ENCODE measurements around the gene TRIO.
"Not testable (repeated sequence)": the region's sequence is repeated elsewhere in the genome, so short reads cannot be mapped to it uniquely, and the experiment has no call there.

Gene TRIO

DNA sequence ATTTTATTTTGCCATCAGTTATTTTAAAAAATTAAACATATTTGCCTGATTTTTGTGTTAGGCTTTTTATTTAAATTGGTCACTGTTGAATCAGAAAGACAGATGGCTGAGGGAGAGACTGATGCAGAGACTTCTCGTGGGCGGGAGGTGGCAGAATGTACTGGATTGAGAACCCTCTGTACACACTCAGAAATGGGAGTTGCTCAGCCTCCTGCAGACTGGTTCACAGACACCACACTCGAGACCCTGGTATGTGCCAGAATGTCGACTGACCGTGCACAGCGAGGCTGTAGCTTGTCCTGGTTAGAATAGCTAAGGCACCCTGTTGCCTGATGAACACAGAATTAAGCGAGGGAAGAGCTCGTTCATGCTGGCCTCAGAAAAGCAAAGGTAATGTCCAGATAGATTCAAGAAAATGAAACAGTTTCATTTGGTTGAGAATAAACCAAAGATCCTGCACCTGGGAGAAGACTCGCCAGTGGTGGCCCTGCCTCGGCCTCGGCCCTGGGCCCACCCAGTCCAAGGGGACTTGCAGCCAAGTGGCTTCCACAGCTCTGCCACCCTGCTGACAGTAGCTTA, 367.1 kb downstream of the TRIO start:
- no peak for DNase-seq (ENCODE audit: low read depth)

DNA sequence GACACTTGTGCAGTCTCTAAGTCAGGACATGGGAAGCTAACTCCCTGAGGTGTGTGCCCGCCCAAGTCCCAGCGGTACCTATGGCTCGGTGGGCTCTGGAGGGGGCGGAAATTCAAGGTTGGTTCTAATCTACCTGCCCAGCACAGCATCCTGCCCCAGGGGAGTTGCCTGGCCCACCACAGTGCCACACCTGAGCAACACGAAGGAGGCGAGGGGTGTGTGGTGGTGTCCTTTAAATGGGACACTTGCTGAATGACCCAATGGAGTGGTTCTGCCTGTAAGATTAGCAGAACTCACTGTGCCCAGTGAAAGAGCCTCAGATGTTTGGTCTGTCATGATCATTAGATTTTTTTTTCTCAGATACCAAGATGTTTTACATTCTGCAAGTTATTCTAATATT, 367.7 kb downstream of the TRIO start:
- DNase-seq (ENCODE audit: low read depth) = no peak

DNA sequence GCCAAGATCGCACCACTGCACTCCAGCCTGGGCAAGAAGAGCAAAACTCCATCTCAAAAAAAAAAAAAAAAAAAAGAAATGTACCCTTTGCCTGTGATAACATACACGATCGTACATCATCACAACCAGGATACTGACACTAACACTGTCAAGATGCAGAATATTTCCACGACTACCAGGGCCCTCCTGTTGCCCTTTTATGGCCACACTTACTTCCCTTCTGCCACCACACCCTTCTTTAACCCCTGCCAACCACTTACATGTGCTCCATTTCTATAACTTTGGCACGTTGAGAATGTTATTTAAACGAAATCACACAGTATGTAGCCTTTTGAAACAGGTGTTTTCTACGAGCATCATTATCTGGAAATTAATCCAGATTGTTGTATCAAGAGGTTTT, 369.4 kb downstream of the TRIO start:
- no peak for DNase-seq (ENCODE audit: low read depth)

DNA sequence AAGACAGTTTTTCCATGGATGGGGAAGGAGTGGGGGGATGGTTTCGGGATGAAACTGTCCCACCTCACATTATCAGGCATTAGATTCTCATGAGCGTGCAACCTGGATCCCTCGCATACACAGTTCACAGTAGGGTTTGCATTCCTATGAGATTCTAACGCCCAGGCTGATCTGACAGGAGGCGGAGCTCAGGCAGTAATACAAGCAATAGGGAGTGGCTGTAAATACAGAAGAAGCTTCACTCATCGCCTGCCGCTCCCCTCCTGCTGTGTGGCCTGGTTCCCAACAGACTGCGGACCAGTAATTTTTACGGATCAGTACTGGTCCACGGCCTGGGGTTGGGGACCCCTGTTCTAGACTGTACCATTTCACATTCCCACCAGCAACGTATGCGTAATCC, 370.1 kb downstream of the TRIO start:
- DNase-seq (ENCODE audit: low read depth) = no peak

DNA sequence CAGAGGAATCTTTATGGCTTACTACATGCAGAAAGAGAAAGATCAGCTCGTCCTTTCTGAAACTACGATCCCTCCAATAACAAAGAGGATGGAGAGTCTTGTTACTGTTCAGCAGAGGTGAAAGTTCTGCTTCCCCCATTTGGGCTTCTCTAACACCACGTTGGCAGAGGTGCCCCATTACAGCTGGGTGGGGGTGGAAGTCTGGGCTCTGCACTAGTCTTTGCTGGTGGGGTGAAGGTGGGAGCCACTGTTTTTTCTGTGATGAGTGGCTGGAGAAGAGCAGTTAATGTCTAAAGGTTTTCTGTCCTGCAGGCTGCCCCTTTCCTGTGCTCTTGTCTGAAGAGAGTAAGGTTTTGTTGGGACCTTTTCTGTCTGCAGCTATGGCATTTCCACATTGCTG, 373.8 kb downstream of the TRIO start:
- no peak for DNase-seq (ENCODE audit: low read depth)

DNA sequence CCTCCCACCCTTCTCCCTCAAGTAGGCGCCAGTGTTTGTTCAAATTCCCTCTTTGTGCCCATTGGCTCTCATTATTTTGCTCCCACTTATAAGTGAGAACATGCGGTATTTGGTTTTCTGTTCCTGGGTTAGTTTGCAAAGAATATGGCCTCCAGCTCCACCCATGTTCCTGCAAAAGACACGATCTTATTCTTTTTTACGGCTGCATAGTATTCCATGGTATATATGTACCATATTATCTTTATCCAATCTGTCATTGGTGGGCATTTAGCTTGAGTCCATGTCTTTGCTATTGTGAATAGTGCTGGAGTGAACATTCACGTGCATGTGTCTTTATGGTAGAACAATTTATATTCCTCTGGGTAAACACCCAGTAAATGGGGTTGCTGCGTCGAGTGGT, 375.5 kb downstream of the TRIO start:
- no peak for DNase-seq (ENCODE audit: low read depth)

DNA sequence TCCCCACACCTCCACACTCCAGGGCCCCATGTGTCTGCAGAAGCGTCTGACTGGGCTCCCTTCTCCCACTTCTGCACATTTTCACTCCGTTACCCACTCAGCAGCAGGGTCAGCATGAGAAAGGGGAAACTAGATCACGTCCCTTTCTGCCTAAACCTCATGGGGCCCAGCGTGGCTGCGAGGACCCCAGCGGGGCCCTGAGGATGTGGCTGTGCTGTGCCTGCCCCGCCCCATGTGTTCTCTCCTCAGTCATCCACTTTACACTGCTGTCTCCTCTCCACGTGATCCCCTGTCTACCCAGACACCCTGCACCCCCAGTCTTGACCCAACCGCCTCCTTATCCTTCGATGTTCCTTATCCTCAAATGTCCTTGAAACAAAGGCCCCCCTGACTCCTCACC, 378.6 kb downstream of the TRIO start:
- DNase-seq (ENCODE audit: low read depth) = no peak

DNA sequence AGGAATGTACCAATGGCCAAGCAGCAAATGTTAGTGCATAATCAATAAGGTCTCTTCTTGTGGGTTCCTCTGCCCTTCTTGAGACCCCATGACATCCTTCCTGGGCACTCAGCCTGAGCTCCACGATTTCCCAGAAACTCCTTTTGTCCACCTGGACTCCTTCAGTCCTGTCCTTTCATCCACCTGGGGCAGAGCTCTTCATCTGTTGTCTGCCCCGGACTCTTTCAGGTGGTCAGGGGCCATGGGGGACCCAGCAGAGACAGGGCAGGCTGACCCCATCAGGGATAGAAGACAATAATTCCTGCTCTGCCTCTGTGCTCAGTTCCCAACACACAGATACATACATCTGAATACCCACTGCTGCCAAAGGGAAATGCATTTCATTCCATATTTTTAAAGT, 379.6 kb downstream of the TRIO start:
- no peak for DNase-seq (ENCODE audit: low read depth)

DNA sequence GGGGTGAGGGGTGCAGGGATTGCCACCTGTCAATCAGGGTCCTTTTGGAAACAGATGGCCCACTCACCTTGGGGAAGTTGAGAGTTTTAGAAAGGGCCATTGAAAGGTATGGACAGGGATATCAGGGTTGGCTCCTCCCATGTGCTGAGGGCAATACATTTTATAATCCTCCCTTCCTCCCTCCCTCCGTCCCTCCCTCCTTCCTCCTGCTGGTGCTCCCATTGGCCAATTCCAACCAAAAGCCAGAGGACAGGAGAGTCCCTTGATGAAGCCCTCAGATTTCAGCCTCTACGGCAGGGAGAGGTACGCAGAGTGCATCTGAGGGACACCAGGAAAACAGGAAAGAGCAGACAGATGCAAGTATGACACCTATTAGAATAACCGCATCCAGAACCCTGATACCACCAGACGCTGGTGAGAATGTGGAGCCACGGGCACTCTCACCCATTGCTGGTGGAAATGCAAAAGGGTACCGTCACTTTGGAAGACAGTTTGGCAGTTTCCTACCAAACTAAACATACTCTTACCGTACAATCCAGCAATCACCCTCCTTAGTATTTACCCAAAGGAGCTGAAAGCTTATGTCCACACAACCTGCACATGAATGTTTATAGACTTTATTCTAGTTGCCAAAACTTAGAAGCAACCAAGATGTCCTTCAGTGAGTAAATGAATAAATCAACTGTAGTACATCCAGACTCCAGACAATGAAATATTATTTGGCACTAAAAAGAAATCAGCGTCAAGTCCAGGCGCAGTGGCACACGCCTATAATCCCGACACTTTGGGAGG, 380.3 kb downstream of the TRIO start:
- DNase-seq (ENCODE audit: low read depth) = no peak

DNA sequence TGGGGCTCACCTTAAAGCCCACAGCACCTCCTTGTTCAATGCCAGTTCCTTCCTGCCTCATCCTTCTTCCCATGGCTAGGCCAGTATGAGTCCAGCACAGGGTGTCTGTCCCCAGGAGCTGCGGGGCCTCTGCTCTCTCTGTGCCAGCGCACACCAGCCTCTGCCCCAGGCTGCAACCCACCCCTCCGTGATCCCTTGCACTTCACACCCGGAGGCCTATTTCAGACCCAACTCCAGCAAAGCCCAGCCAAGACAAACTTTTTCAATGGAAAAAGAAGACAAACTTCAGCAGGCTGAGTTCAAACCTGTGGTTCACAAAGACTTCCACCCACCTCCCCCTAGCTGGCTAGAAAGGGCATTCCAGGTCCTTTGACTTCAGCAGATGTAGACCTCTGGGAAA, 382.3 kb downstream of the TRIO start:
- no peak for DNase-seq (ENCODE audit: low read depth)

DNA sequence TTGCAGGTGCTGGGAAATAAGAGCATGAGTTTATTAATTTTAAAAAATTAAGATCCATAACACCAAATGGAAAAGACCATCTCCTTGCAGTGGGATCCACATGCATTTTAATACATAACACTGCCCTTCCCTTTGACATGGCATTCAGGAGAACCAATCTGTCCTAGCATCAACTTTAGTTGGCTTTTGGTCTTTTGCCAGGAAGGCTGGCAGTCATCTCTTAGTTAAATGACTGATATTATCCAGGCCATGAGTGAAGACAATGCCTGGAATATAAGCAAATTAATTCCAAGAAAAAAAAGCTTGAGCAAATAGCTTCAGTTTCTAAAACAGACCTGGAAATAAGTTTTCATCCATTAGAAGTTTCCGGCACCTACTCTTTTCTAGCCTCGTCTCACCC, 383.4 kb downstream of the TRIO start:
- DNase-seq (ENCODE audit: low read depth) = no peak

DNA sequence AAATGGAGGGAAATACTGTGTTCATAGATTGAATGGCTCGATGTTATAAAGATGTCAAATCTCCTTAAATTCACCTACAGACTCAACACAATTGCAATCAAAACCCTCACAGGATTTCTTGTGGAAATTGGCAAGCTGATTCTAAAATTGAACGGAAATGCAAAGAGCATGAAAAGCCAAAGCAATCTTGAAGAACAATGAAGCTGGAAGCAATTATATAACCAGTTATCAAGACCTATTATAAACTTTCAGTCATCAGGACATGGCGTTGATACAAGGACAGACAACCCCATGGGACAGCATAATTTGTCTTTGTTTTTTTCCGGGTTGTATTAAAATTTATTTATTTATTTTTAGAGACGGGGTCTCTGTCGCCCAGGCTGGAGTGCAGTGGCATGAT, 385.0 kb downstream of the TRIO start:
- DNase-seq (ENCODE audit: low read depth) = no peak

DNA sequence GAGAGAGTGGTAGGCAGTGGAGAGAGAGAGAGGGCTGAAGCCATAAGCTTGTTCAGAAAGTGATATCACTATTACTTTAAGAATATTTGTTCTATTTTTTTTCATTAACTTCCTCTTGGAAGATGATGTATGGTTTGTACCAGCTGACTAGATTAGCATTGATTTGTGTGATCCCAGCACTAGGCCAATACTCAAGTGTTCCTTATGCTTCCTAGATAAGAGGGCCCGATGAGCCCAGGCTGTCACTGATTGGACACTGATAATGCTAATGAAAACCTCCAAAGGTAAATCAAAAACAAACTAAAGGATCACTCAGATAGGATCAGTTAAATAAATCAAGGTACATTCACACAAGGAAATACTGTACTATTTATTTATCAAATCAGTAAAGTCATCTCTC, 385.8 kb downstream of the TRIO start:
- no peak for DNase-seq (ENCODE audit: low read depth)

DNA sequence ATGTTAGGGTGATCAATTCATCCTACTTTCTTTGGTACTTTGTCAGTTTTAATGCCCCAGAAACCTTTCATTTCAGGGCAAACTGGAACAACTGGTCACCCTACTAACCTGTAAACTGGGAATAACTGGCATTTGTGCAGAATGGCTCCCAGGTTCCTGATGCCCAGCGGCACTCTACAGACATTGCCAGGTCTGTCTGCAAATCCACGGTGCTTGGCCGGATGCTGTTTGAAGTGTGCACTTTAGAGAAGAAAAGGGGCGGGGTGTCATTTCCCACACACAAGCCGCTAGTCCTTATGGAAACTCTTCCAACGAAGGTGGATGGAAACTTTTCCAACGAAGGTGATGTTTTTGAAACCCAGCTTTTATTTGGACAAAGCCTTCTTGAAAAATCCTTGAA, 388.5 kb downstream of the TRIO start:
- DNase-seq (ENCODE audit: low read depth) = no peak

DNA sequence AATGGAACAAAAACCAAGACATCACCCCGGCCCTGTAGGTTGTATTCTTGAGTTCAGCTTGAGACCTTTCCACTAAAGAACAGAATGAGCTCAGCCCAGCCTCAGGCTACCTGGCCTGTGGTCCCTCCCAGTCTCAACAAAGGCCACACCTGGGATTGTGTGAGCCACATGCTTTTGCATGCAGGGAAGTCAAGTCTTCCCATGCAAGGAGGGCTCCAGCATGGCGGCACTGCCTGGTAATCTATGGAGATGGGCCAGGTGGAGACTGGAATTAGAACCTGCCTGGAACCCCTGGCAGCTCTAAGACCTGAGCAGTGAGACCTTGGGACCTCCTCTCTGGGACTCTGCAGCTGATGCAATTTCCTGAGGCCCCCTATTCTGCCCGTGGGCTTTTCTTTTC, 389.0 kb downstream of the TRIO start:
- no peak for DNase-seq (ENCODE audit: low read depth)

DNA sequence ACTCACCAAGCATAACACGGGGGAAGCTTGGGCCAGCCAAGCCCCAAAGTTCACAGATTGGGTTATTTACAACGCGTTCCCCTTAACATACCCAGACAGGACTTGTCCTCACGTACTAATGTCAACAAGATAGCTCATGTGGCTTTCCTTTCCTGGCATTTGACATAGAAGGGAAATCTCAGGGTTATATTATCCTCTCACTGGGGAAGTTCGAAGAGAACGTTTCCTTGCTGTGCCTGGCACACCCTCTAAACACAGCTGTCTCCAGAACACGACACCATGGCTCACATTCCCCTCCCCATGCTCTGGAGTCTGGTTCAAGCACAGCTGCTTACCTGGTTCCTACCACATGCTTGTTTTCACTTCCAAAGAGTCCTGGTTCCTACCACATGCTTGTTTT, 391.6 kb downstream of the TRIO start:
- no peak for DNase-seq (ENCODE audit: low read depth)

DNA sequence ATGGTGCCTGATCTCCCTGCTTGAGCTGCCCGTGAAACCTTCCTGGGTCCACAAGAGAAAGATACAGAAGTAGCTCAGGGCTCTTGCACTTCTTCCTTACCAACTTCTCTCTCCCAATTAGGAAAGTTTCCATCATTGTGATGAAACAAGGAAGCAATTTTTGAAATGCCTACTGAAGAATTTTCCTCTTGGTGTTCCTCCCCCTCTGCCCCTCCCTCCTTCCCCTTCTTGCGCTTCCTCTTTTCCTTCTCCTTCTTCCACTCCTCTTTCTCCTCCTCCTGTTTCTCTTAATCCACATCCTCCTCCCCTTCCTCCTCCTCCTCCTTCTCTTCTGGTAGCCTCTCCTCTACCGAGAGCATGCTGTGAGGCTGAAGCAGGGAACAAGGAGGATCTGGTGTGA, 402.2 kb downstream of the TRIO start:
- no peak for DNase-seq (ENCODE audit: low read depth)

DNA sequence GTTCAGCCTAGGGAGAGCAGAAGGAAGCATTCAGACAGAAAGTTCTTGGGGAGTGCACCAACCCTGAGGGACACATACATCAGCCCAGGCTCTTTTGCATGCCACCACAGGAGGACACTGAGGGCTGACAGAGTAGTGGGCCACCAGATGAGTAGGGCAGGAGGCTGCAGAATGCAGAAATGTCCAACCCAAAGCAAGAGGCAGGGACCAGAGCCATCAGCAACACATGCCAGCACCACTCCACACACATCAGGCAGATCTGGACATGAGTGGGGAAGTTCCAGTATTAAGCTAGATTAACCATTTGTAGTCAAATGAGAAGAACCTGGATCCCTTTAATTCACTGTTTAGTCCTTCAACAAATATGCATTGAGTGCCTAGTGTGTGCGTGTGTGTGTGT, 402.7 kb downstream of the TRIO start:
- no peak for DNase-seq (ENCODE audit: low read depth)

DNA sequence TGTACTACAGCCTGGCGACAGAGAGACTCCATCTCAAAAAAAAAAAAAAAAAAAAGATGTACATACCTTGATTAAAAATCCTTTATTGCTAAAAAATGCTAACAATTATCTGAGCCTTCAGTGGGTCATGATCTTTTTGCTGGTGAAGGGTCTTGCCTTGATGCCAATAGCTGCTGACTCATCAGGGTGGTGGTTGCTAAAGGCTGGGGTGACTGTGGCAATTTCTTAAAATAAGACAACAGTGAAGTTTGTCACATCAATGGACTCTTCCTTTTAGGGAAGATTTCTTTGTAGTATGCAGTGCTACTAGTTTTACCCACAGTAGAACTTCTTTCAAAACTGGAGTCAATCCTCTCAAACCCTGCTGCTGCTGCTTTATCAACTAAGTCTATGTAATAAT, 404.5 kb downstream of the TRIO start:
- DNase-seq (ENCODE audit: low read depth) = no peak

DNA sequence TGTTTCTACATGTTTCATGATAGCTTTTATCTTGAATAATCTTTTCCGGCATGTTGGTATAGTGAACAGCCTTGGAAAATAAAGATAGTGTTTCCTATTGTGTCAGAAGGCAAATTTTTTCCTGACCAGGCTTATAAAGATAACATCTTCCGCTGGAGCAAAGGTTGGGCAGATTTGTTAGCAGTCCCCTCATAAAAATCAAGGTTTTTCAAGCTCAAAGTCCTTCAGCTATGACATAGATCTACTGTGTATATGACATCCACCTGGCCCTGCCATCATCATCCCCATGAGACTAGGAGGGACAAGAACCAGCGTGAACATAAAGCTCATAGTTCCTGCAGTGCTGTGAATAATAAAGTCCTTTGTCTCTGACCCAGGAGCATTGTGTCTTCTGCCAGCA, 408.1 kb downstream of the TRIO start:
- no peak for DNase-seq (ENCODE audit: low read depth)

DNA sequence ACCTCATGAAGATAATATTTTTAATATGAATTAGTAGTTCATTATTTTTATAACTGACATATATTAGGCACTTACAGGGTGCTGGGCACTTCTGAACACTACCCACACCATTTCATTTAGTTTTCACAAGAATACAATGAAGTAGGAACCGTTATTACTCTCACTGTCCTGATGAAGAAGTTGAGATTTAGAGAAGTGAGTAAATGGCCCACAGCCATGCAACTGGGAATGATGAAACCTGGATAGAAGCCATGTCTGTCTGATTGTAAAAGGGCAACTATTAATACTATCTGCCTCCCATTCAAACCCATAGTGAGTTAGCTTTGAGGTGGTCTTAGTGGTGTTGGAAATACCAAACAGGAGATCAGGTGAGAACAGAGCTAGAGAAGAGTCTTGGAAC, 408.9 kb downstream of the TRIO start:
- DNase-seq (ENCODE audit: low read depth) = no peak

DNA sequence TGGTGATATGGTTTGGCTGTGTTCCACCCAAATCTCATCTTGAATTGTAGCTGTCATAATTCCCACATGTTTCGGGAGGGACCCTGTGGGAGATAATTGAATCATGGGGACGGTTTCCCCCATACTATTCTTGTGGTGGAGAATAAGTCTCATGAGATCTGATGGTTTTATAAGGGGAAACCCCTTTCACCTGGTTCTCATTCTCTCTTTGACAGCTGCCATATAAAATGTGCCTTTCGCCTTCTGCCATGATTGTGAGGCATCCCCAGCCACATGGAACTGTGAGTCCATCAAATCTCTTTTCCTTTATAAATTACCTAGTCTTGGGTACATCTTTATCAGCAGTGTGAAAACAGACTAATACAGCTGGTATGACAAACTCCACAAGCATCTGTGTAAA, 411.1 kb downstream of the TRIO start:
- not testable (repeated sequence) for DNase-seq (ENCODE audit: low read depth)

DNA sequence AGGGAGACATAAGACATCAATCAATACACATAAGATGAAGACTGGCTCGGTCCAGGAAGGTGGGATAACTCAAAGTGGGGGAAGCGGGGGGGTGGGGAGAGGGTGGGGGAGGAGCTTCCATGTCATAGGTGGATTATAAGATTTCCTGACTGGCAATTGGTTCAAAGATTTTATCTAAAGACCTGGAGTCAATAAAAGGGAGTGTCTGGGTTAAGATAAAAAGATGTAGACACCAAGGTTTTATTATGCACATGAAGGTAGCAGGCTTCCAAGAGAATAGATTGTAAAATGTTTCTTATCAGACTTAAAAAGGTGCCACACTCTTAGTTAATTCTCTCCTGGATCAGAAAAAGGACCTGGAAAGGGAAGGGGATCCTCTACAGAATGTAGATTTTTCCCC, 412.9 kb downstream of the TRIO start:
- DNase-seq (ENCODE audit: low read depth) = no peak

DNA sequence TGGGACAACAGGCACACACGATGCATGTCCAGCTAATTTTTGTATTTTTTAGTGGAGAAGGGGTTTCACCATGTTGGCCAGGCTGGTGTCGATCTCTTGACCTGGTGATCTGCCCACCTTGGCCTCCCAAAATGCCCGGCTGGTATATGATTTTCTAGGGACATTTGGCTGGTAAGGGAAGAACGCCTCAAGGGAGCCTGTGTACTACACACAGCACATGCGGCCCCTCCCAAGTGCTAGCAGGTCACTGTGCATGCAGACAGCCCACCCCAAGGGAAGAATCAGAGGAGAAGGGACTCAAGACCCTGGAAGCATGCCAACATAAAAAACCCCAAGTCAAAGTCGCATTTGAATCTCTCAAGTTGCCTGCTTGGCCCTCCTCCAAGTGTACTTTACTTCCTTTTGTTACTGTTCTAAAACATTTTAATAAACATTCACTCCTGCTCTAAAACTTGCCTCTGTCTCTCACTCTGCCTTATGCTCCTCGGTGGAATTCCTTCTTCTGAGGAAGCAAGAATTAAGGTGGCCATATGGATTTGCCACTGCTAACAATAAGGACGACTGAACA, 414.1 kb downstream of the TRIO start:
- no peak for DNase-seq (ENCODE audit: low read depth)
